CMK (cell line): ENCODE measurements around the gene ETS2.

Experiments used
- DNase-seq: peaks from one replicate; pipeline ENCODE4 v3.0.0-alpha.2; 2010; ENCODE audit warnings: low read depth

Gene ETS2

DNA sequence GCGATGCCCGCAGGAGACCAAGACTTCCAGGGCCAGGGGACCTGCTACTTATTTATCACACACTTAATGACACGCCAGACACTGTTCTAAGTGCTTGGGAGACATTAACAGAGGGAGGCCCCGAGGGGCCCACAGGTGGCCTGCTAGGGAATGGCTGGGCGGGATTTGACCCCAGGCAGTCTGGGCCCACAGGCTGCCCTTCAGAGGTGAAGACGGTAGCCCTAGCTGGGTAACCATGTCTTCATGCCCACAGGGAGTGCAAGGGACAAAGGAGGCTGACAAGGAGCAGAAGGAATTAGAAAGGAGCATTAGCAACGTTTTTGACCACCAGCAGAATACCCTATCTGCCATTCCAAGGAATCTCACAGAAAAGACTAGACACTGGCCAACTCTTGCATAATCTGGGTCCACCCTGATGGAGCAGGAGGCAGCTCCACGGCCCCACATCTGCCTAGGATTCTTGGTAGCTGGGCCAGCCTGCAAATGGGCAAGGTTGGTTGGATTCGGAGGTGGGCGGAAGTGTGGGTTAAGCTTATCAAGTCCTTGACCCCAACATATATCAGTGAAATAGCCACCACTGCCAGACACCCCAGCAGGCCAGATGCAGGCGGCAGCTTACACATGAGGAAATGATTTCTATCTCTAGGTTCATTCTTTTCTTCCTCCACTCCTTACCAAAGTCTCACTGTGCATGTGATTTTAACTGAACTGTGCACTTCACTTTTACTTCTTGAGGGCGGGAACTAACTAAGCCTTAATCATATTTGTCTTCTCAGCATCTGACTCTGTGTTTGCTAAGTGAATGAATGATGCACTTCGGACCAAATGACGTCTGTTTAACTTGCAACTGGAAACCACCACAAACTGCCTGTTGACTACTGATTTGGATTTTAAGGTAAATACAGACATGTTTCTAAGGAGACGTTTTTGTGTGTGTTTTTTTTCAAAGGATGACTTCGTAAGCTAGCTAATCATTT is 3.4 kb upstream of the ETS2 start:
- DNase-seq = no peak

DNA sequence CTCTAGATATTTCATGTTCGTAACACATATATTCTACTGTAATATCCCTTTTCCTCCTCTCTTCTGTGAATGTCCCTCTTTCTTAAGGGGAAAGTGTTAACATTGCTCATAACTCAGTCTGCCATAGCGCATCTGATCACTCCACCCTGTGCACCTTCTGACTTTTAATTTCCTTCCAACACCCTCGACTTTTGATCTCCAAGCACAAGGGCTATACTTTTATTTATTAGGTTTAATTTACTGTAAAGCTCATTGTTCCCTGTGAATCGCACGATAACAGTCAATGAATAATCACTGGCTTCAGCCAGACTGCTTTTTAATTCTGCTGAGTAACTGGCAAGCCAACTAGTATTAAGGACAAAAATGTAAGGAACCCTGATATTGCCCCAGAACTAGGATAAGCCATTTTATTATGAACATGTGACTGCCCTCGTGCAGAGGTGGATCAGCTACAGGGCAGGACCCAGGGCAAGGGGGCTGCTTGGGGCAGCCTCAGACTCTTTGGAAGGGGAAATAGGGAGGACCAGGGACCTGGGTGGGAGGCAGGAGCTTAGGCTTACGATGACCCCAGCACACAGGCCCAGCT is 2.6 kb upstream of the ETS2 start:
- DNase-seq = no peak

DNA sequence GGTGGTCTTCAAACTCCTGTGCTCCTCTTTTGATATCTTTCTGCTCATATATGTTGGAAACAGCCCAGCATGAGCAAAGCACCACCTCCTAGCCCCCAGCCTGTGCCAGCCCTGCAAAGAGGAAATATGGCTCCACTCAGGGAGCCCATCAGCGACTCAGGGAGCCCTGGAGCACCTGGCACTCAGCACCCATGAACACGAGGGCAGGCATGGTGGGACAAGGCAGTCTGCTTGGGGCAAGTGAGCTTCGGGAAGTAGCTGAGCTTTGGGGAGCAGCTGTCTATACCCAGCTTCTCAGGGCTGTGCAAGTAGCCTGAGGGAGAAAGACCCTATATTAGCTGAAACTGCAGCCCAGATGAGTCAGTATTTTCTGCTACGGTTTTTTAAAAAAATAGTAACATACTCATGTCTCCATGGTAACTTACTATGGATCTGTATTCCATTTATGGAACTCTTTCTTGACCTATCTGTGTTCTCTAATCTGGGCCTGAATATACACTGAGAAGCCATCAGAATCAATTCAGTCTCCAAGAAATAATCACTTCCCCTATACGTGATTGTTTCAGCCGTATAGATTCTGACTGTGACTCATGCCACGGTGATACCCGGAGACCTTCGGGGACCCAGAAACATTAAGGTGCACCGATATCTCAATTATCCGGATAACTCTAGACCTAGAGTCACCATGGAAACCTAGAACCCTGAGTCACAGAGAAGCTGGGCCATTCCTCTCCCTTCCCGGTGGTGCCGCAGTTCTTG is 1.5 kb upstream of the ETS2 start:
- DNase-seq = no peak

DNA sequence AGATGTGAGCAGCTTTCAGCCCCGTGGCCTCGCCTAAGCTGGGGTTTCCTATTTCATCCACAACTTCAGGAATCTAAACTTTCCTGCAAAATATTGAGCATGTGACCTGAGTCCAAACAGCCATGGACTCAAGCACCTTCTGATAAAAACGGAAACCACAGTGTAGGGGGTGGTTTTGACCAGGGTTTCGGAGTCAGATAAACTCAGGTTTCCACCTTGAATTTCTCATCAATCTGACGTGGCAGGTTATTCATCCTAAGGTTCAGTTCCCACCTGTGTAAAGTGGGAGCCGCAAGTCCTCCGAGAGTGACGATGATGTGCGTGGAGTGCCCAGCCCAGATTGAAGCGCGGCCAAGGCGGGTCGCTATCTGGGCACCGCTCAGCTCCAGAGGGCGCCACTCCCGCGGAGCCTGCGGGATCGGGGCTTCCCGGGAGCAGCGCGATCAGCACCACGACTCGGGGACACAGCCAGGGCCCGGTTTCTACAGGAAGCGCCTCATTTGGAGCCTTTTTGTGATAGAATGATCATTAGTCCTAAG is 871 bp upstream of the ETS2 start:
- peak; percentile 46 for DNase-seq

DNA sequence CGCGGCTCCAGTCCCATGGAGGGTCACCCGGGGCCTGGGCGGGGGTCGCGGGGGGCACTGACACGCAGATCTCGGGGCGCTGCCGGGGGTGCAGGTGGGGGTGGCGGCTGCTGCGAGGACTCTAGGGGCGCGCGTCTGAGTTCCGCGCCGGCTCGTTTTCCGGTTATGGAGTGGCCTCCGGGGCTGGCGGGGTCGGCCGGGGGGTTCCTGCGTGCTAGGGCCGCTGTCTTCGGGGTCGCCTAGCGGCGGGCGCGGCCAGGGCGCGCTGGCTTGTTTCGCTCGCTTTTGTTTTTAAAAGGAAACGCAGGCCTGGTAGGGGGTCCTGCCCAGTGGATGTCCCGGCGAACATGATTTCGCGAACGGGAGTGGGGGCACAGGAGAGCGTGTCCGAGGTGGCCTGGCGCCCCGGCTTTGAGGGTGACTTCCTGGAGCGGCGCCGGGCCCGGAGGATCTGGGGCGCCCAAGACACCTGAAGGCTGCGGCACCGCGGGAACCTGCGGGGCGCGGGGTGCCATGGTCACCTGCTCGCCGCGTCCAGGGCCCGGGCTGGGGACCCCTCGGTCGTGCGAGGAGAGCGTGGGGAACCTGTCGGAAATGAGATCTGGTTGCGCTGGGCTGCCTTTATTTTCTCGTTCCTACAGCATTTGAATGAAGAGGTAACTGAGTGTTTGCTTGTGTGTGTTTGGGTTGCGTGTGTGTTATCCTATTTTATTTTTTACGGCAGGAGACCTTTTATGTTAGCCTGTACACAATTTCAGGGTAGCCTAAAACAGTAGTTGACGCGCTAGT is 618 bp downstream of the ETS2 start:
- DNase-seq = no peak

DNA sequence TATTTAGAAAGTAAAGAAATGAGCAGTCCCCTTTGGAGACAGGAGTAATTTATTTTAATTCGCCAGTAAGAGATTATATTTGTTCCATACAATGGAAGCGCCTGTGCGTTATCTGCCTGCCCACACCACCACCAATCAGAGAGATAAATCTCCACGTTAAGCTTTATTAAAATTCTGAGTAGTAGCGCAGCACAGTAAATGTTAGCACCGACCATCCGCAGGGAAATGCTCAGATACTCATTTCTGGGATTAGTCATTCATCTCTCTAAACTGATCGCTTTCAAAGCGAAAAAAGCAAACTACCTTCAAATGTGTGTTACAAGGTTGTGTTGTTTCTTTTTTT is 1.2 kb downstream of the ETS2 start:
- DNase-seq = no peak

DNA sequence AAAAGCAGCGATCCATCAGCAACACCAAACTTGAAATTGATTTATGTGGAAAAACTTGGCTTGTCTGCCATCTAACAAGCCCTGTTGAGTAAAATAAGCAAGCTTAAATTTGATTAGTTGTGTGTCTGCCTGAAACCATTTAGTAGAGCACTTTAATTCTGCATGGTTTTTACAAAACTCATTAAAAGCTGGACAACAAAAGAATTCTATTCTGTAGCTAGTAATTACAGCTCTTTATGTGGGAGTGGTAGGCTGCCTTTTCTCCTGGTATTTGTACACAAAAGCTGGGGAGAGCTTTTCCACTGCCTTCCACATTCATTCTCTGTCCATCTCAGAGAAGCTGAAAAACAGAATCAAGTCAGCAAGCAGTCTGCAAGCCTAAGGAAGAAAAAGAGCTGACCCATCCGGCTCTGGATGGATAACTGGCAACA is 1.7 kb downstream of the ETS2 start:
- no peak for DNase-seq

DNA sequence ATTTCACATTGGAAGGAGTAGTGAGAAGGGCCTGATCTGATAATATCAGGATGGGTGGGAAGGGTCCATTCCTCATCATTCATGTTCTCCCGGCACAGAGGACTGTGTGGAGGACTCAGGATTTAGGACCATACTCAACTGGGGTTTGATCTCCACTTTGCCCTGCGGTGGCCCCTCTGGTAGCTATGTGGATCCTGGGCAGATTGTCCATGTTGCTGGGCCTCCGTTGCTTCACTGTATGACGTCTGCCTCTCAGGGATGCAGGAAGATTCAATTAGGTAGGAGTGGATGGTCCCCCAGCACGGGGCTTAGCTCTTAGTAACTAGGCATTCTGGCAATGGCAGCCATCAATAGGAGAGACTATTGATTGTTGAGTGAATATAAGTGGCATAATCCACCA is 2.3 kb downstream of the ETS2 start:
- DNase-seq = peak; percentile 44

DNA sequence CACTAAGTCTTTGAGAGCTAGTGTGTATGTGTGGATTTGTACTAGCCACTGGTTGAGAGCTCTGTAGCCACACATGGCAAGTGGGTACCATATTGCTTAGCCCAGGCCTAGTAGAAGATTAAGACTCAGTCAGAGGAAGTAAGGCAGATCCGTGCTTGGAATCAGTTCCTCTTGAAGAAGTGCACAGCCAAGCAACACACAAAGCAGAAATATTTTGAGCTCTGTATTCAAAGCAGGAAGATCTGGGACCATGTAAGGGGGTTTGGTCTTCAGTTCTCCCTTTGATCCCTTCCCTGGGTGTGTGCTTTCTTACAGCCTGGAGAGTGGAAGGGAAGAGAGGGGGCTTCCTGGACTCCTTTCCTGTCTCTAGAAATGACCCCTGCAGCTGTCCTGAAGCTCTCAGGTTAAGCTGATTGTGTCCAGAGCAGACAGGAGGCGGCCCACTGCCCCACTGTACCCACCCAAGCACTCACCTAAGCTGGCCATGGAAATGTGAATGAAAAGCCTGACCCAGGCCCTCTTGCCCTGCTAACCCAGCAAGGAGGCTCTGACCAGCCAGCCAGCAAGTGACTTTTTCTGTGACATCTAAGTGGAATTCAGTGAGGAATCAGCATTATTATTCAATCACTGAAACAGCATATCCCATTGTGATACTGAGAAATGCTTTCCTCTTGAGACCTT is 3.6 kb downstream of the ETS2 start:
- peak; percentile 51 for DNase-seq

DNA sequence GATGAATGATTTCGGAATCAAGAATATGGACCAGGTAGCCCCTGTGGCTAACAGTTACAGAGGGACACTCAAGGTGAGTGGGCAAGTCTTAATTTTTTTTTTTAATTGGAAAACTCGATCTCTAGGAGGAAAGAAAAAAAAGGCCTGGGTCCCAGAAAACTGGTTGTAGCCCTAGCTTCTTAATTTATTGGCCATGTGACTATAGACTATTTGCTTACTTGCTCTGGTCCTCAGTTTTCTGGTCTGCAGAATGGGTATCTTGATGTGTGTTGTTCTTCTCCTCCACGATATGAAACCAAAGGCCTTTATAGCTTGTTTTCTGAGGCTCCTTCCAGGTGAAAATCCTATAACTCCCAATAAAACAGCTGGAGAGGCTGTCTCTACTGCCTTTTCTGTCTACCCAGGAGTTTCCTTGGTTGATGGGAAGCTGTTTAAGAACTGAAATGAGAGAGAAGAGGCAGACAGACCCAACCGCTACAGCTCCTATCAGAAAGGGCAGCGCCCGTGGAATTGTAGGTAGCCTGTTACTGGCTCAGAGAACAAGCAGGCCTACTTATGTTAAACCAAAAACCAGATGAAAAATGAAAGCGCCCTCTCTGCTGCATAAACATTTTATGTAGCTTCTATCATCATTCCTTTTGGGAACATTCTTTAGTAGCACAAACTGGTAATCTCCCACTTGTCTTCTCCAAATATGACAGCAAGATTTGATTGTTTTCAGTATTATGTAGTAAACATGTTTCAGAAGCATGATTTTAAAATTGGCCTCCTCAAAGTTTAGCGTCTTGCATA is 4.5 kb downstream of the ETS2 start:
- peak; percentile 44 for DNase-seq

DNA sequence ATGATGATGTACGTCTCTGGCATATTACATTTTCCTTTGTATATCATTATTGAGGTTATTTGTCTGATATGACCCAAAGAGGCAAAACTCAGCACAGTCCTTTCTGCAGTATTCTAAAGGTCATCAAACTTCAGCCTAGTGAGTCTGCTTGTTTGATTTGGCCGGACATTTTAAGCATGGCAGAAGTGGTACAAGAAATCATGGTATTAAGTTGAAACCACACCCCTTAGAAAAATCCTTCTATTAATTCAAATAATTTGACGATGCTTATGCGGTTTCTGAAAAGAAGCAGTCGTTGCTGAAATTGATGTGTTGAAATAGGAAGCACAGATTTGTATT is 5.1 kb downstream of the ETS2 start:
- DNase-seq = peak; percentile 33

DNA sequence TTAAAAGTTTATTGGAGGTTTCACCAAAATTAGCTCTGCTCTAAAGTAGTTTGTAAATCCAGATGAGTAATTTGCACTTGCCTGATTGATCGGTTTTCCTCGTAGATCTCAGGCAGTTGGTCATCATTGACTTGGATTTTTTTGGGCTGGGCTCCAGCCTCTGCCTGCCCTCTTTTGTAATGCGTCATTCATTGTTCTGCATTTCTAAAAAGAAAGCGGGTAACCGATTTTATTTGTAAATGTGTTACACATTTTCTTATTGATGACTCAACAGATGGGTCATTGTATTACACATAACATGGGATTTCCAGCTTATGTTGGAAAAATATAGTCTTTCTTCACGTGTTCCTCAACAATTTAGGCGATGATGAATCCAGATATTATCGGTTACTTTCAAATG is 5.5 kb downstream of the ETS2 start:
- peak; percentile 29 for DNase-seq

DNA sequence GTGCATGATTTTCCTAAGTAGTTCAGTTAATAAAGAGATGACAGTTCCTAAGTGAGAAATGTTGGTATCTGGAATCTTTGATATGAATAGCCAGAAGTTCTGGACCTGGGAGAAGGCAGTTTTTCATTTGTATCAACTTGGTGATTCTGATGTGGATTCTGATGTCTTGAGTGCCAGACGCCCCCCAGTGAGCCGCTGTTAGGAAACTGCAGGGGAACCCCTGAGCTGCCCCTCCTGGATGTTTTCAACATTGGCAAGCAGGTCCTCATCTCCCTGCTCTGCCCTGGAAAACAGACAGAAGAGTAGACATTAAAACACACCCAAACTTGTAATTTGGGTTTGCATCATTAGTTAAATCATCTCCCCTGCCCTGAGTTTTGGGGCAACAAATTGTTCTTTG is 7.4 kb downstream of the ETS2 start:
- peak; percentile 37 for DNase-seq

DNA sequence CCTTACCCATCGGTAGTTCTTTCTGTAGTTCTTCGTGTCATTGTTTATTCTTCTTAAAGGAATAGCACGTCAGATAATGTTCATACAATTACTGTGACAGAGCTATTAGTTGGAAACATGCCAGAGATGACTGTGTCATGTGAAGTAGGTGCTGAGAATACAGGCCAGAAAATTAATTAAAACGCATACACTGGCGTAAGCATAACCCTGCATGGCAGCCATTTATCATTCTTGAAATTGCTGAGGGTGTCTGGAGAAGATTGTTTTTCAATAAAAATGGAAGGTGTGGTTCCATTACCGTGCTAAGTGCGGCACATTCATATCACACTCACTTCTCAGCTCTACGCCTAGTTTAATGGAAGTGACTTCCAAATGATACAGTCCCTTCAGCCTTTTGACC is 7.8 kb downstream of the ETS2 start:
- peak; percentile 50 for DNase-seq

DNA sequence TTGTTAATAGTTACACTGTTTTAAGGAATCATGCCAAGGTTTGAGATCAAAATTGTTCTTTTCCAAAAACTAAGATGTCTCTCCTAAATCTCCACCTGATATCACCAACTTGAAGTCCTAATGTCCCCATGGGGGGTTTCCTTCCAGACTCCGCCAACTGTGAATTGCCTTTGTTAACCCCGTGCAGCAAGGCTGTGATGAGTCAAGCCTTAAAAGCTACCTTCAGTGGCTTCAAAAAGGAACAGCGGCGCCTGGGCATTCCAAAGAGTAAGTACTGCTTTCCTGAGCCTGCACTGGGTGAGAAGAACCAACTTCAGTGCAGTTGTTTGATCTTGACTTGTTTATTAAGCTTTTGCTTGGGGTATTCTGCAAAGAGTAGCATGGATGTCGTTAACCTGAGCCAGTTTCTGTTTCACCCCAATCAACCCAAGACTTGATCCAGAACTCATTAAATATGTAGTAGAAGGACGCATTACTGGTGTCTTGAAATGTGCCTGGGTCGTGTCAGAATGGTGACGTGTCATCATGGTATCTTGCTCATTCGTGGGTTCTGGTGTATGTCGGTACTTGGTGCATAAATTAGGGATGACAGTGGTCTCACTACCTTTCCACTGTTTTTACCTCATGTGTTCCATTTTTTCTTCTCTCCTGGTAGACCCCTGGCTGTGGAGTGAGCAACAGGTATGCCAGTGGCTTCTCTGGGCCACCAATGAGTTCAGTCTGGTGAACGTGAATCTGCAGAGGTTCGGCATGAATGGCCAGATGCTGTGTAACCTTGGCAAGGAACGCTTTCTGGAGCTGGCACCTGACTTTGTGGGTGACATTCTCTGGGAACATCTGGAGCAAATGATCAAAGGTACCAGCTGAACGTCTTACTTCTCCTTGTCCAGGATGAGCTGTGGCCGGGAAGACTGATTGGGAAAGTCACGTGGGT is 8.7 kb downstream of the ETS2 start:
- DNase-seq = peak; percentile 55

DNA sequence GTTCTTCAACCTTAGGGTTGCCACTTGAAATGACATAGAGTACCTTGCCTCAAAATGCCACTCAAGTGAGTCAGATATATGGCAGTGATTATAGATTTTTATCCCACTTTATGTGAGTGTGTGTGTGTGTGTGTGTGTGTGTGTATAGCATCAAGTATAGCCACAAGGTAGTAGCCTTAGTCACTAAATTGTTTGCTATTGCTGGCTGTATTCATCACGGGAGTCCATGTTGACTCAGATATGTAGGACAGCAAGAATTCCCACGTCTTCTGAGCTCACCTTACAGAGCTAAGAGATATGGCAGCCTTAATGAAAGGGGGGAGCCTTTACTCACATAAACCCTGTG is 9.3 kb downstream of the ETS2 start:
- DNase-seq = peak; percentile 51

DNA sequence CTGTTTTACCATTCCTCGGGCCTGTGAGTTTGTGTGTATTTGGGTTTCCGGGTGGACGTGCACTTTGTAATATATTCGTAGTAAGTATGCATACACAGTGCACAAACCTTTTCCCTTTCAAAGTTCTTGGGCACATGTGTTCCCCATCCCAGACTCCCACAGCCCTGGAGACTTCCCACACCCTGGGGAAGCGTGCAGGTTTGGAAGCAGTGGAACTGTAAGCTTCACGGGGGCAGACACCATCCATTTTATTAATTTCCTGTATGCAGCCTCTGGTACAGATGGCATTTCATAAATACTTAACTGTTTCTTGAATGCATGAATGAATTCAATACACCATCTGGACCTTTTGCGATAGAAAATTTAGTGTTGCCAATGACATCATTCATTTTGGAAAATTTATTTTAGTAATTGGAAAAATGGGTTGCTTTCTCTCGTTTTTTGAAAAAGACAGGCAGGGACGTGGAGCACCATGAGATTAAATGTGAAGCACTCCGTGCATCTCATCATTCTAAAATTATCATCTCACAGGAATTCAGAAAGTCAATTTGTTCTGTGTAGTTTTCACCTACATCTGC is 10.8 kb downstream of the ETS2 start:
- DNase-seq = peak; percentile 33

DNA sequence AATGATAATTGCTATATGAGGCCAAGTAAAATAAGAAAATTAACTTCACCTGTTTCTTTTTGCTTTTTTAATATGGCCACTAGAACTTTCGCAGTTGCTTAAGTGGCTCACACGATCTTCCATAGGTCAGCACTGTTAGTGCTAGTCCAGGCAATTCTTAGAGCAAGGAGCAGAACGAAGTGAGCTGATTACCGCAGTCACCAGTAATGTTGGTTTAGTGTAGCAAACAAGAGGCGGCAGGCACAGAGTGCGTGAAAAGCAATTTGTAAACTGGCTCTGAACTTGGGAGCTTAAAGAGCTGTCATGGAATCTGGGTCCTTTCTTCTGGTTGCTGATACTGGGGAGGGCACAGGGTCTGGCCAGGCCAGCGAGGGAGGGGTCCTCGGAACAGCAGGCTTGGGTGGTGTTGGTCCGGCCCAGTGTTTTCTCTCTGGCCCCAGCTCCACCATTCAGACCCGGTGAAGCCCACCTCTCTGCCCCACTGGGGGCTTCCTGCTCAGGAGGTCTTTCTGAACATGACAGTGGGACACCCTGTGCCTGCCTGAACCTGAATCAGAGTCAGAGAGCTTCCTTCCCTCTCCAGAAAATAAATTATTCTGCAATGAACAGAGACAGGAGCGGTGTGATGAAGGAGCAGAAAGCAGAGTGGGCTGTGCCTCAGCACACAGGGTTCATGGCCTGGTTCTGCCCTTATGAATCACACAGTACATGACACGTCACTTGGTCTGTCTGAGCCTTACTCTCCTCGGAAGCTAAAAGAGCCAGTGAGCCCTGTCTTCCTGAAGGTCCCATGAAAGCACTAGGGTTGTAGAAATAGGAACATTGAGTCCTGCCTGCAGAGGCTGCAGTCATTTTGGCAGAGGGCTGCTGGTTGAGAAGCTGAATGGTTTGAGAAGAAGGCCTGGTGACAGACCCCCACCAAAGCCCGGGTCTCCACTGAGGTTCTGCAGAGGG is 11.9 kb downstream of the ETS2 start:
- DNase-seq = peak; percentile 35
